LNCaP clone FGC (cell line): ENCODE results near the gene DGKZ.

ENCODE experiments used
- DNase-seq: peaks from one replicate; pipeline ENCODE4 v3.0.0-alpha.2; 2011; ENCODE audit warnings: low read depth
- H3K4me3 ChIP-seq: 2 replicates; pipeline ENCODE4 v1.5.1; 2011; ENCODE audit warnings: mild to moderate bottlenecking, low read depth, low read length, control low read depth
- CTCF ChIP-seq: IDR thresholded peaks from 2 replicates; pipeline ENCODE4 v1.5.1; 2012; ENCODE audit warnings: mild to moderate bottlenecking; ENCODE audit not compliant: control insufficient read depth, insufficient read depth; ENCODE audit errors: extremely low read depth

The DGKZ gene

GRCh38 chr11:46326813-46327416 lies 20.3 kb upstream of the DGKZ start:
- H3K4me3 ChIP-seq: no peak overlapping the region
- no peak for TF ChIP-seq CTCF
- DNase-seq: no peak

- no peak overlapping the region for H3K4me3 ChIP-seq
- TF ChIP-seq CTCF: no peak
- DNase-seq: no peak
Measured at GRCh38 chr11:46327829-46328228, 19.4 kb upstream of the DGKZ start.

GRCh38 chr11:46330154-46330553 lies 17.1 kb upstream of the DGKZ start:
- no peak overlapping the region for H3K4me3 ChIP-seq
- TF ChIP-seq CTCF: no peak
- no peak for DNase-seq

- H3K4me3 ChIP-seq: no peak overlapping the region
- DNase-seq: no peak
- TF ChIP-seq CTCF: no peak
Measured at GRCh38 chr11:46330563-46331281, 16.5 kb upstream of the DGKZ start.

- DNase-seq: no peak
- TF ChIP-seq CTCF: no peak
- H3K4me3 ChIP-seq: no peak overlapping the region
Measured at GRCh38 chr11:46331282-46331984, 15.8 kb upstream of the DGKZ start.

- no peak for DNase-seq
- H3K4me3 ChIP-seq: no peak overlapping the region
- TF ChIP-seq CTCF: no peak
Measured at GRCh38 chr11:46332093-46332567, 15.1 kb upstream of the DGKZ start.
